Mononuclear cell (primary cell): Measurements from ENCODE around the gene ATP2B3. TPM values are rescaled to one million over a fixed set of nuclear protein-coding genes. Genes with fewer than 3 reads are reported as not detected.
"Not testable (repeated sequence)": the region's sequence is repeated elsewhere in the genome, so short reads cannot be mapped to it uniquely, and the experiment has no call there.

ENCODE experiments used
- H3K27me3 ChIP-seq: 2 replicates; pipeline ENCODE4 v1.6.0; 2011; ENCODE audit warnings: low read length, control low read depth; ENCODE audit not compliant: insufficient read depth
- H3K4me1 ChIP-seq: 2 replicates; pipeline ENCODE4 v1.5.1; 2011; ENCODE audit warnings: mild to moderate bottlenecking, low read length, control low read depth; ENCODE audit not compliant: insufficient read depth
- H3K4me3 ChIP-seq: 2 replicates; pipeline ENCODE4 v1.5.1; 2011; ENCODE audit warnings: mild to moderate bottlenecking, low read length, moderate library complexity
- H3K9me3 ChIP-seq: 2 replicates; pipeline ENCODE4 v1.5.1; 2011; ENCODE audit warnings: low read depth, mild to moderate bottlenecking, control low read depth, low read length
- total RNA-seq: library from RNA; depleted of rRNA; stranded (reverse); fragments of >200 nt; gene quantifications from one replicate; pipeline ENCODE4 v1.2.3, GENCODE V29; 2012

ATP2B3 gene
- total RNA-seq, 1 donor = not detected

DNA sequence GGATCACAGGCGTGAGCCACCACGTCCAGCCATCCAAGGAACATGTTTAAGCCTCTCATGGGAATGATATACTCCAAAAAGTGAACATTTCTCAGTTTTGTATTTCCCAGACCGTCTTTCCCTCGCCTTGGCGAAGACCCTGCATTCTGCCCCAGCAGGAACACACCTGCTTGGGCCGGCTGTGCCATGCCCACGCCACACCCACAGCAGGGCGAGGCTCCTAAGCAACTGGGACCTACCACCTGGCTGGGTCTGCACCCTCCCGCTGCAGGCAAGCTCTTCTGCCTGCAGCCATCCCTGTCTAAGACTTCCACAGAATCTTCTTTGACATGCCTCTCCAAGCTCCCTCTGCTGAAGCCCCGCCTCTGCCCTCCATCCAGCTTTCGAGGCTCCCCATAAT is 77.9 kb downstream of the ATP2B3 start:
- Histone ChIP-seq H3K9me3 (no peaks in the 10 kb centered on the region), H3K4me1 (peaks cover 29% of the 10 kb centered on the region), H3K27me3 (no peaks in the 10 kb centered on the region), H3K4me3 (no peak overlapping the region)

DNA sequence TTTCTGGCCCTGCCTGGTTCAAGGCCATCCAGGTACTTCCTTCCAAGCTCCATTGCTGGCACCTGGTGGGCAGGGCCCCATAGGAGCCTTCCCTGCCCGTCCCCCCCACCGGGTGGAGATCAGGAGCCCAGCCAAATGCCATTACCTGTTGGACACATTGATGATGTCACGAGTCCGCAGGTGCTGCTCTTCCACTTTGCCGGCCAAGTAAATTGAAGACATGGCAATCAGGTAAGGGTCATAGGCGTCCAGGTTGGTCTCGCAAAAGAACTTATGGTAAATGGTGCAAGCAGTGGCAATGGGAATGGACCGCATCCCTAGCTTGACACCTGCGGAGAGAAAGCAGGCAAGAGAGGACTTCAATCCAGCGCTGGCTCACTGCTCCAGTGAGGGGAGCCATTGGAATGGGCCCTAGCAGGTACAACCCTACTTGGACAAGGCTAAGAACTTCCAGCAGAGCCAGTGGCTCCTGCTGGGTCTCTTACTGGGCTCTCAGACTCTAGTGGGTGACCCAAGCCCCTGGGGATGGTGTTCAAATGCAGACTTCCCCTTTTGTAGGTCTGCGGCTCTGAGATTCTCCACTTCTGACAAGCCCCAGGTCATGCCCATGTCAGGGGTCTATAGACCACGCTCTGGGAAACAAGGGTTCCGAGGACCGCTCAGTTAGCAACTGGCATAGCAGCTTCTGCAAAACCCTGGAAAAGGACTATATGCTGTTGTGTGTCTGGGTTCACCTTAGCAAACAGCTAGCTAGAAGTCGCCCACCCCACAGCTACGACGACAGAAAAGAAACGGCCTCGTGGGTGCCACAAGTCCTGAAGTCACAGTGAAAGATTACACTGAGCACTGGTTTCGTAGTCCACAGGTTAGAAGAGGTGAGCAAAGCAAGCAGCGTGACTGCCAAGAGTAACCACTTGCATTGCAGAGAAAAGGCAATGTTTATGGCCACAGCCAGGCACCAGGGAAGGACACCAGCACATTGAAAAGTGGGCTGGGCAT is 78.7 kb downstream of the ATP2B3 start:
- no peak overlapping the region for H3K4me3 ChIP-seq
- no peaks in the 10 kb centered on the region for H3K27me3 ChIP-seq
- H3K9me3 ChIP-seq = no peaks in the 10 kb centered on the region
- H3K4me1 ChIP-seq = peaks cover 31% of the 10 kb centered on the region

DNA sequence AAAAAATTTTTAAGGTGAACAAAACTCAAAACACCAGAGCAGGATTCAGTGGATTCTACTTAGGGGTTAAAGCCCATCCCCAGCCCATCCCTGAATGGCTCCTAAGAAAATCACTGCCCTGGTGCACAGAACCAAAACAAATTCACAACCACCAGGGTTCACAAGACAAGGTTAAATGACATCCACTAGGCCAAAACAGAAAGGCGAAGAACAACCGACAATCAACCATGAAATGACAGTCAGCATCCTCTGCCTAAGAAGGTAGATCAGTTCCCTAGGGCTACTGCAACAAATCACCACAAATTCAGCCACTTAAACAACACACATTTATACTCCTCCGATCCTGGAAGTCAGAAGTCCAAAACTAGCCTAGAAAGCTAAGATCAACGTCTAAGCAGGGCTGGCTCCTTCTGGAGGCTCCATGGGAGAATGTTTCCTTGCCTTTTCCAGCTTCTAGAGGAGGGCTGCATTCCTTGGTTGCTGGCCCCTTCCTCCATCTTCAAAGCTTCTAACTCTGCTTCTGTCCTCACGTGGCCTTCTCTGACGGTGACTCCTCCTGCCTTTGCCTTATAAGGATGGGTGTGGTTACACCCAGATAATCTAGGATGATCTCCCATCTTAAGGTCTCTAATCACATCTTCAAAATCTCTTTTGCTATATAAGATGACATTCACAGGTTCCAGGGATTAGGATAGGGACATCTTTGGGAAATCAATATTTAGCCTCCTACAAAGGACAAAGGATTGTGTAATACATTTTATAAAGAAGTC is 79.7 kb downstream of the ATP2B3 start:
- Histone ChIP-seq H3K4me3 (no peak overlapping the region), H3K4me1 (peaks cover 31% of the 10 kb centered on the region)

DNA sequence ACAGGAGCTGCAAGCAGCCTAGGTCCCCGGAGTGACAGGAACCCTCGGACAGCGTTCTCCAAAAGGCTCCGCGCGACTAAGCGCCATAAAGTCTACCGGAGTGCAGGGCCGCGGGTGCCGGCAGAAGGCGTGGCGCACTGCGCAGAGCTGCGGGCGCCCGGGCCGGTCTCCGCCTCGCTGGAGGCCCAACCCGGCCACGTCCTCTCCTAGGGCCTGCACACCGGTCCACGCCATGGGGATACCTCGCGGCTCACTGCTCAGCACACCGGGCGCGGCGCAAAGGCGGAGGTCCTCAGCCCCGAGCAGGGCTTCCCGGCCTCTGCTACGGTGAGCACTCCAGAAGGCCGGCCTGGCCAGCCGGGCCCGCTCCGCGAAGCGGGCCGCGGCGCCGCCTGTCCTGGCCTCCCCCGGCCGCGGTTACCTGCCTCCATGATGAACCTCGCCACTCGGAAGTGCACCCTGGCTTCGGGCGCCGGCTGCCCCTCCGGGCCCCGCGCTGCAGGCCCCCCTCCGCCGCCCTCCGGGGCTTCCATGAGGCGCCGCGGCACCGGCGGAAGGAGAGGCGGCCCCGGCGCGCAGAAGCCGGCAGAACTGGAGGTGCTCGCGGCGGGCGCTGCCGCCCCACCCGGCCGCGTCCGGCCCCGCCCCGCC is 81.2 kb downstream of the ATP2B3 start, which contains the start of gene CCNQ:
CCNQ (minus strand) TSS at position 599 of the 651 bp plus-strand sequence; CDS start at position 533, 66 bp downstream.
- Histone ChIP-seq H3K27me3 (no peaks in the 10 kb centered on the region), H3K4me1 (peaks cover 31% of the 10 kb centered on the region), H3K9me3 (no peaks in the 10 kb centered on the region), H3K4me3 (peak within 1 kb of the TSS; percentile 63)

More for the DNA sequence above, 79.7 kb downstream of the ATP2B3 start:
- H3K27me3 ChIP-seq = no peaks in the 10 kb centered on the region
- no peaks in the 10 kb centered on the region for H3K9me3 ChIP-seq

DNA sequence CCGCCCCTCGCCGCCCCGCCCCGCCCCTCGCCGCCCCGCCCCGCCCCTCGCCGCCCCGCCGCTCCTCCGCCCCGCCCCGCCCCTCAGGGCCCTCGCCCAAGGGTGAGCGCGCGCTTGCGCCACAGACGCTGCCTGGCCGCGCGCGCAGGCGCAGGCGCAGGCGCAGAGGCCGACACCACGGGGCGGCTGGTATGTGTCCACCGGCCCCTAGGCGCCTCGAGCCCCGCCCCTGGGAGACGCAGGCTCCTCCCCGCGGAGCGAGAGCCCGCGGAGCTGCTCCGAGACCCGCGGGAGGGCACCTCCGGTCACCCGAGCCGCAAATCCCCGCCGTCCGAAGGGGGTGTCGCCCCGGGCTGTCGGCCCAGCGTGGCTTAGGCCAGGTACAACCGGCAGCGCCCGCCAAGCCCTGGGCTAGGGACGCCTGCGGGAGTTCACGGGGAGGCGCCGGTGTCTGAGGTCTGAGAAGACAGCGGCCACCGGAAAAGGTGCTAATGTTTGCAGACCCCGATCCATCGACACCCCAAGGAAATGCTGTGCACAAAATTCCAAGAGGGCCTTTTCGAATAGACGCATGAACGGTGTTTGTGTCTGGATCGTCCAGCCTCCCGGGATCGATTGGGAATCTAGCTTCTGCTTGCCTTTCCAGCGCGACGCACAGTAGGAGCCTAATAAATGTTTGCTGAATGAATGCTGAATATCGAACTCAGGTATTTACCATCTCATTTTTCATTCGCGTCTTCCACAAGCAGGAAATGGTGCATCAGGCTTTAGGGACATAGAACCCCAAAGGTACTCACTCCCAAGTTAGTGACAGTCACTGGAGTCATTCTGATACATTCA is 82.0 kb downstream of the ATP2B3 start:
- Histone ChIP-seq H3K27me3 (no peaks in the 10 kb centered on the region), H3K9me3 (no peaks in the 10 kb centered on the region), H3K4me3 (peak overlapping the region; percentile 63), H3K4me1 (peaks cover 31% of the 10 kb centered on the region)

DNA sequence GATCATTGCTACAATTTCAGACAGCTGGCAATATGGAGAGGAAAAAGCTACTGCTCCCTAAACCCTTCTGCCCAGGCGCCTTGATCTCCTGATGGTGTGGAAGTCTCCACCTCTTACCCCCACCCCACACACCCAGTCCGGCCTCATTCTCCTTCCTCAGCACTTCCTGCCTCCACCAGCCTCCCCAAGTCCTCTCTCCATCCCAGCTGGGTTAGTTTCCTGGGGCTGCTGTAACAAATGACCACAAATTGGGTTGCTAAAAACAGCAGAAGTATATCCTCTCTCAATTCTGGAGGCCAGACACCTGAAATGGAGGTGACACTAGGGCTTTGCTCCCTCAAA is 82.6 kb downstream of the ATP2B3 start:
- Histone ChIP-seq H3K4me1 (peaks cover 31% of the 10 kb centered on the region), H3K27me3 (no peaks in the 10 kb centered on the region), H3K9me3 (no peaks in the 10 kb centered on the region), H3K4me3 (peak overlapping the region; percentile 63)

DNA sequence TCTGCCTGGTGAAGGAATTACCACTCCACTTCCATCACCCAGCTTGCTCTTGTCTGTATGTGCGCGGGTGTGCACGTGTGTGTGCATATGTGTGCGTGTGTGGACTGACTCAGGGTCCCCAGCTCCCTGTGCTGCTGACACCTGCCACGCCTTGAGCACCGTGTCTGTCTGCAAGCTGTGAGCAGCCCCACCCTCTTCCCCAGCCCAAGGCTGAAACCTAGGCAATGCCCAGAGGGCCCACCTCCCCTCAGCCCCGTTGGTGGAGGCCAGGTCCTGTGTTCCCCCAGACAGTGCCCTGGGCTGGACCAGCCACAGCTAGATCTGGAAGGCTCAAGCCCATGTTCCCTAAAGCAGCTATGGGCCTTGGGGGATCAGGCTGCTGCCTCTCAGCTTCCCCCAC is 83.5 kb downstream of the ATP2B3 start:
- no peak overlapping the region for H3K4me3 ChIP-seq
- peaks cover 31% of the 10 kb centered on the region for H3K4me1 ChIP-seq
- no peaks in the 10 kb centered on the region for H3K27me3 ChIP-seq
- H3K9me3 ChIP-seq = no peaks in the 10 kb centered on the region

DNA sequence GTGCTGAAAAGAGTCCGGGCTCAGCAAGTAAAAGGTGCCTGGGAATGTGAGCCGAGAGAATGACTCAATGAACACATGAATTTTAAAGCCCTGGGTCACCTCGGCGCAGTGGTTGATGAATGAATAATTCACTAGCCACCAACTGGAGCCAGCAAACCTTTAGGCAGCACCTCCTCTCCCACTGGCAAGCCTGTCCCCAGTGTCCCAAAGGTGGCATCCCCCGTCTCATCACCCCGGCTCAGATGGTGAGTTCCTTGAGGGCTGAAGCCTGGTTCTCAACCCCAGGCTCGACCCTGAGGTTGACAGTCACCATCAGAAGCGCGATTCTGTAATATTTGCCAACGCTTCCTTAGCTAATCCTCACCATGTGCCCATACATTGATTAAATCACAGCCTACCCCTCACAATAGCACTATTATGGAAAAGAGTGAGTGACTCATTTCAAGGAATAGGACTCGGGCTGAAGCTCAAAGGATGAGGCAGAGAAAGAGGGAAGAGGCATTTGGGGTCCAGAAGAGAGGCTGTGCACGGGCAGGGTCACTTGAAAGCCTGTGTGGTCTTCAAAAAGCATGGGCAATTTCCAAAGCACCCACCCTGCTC is 84.2 kb downstream of the ATP2B3 start:
- Histone ChIP-seq H3K4me3 (no peak overlapping the region), H3K9me3 (no peaks in the 10 kb centered on the region), H3K4me1 (peaks cover 28% of the 10 kb centered on the region), H3K27me3 (no peaks in the 10 kb centered on the region)

DNA sequence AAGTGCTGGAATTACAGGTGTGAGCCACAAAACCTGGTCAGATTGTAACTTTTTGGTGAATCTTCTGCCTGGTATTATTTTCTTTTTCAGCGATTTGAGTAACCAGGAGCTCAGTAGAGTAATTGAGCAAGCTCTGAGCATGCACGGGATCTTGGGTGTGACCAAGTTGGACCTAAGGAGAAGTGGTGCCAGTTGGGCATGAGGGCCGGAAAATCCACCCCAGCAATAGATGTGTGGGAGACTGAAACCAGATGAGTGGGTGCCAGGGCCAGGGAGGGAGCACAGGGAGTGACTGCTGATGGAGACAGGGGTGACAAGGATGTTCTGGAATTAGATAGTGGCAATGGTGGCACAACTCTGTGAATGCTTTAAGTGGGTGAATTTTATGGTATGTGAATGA is 85.2 kb downstream of the ATP2B3 start:
- H3K27me3 ChIP-seq = no peaks in the 10 kb centered on the region
- peaks cover 19% of the 10 kb centered on the region for H3K4me1 ChIP-seq
- no peak overlapping the region for H3K4me3 ChIP-seq
- no peaks in the 10 kb centered on the region for H3K9me3 ChIP-seq

DNA sequence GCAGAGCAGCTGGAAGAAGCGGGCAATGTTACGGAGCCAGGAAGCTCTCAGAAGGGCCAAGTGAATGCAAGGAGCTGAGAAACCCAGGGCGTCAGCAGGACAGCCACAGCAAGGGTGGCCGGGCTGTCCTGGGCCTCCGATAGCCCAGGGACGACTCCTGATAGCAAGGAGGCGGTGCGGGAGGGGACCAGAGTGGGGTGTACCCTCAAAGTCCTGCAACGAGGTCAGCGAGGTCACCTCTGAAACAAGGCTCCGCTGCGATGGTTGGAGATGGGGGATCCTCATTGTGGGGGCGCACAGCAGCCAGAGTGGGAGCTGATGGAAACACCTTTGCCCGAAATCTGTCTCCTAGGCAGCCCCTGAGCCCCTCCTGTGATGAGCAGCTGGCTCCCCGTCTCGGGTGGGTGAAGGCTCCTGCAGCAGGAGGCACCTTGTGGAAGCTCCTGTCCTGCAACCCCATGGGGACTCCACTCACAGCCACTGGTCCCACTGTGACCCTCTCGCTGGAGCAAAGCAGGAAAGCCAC is 85.8 kb downstream of the ATP2B3 start:
- H3K9me3 ChIP-seq = no peaks in the 10 kb centered on the region
- peaks cover 13% of the 10 kb centered on the region for H3K4me1 ChIP-seq
- H3K4me3 ChIP-seq = no peak overlapping the region
- no peaks in the 10 kb centered on the region for H3K27me3 ChIP-seq

DNA sequence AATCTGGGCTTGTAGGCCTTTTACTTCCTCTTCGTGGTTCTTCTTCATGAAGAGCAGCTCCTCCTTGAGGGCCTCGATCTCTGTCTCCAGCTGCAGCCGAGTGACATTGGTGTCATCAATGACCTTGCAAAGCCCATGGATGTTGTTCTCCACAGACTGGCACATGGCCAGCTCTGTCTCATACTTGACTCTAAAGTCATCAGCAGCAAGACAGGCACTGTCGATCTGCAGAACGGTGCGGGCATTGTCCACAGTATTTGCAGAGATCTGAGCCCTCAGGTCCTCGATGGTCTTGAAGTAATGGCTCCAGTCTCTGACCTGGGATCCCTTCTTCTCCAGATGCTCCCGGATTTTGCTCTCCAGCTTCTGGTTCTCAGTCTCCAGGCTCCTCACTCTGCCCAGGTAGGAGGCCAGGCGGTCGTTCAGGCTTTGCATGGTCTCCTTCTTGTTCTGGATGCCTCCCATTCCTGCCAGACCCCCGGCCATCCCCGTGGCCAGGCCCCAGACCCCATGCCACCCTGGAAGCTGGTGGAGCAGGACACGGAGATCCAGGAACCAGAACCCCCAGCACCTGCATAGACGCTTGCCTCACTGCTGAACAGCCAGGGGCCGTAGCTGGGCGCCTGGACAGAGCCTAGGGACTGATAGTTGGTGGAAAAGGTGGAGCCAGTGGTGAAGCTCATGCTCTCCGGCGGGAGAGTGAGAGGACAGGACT is 87.4 kb downstream of the ATP2B3 start:
- not testable (repeated sequence) for H3K4me3 ChIP-seq, H3K4me1 ChIP-seq, H3K27me3 ChIP-seq, H3K9me3 ChIP-seq

DNA sequence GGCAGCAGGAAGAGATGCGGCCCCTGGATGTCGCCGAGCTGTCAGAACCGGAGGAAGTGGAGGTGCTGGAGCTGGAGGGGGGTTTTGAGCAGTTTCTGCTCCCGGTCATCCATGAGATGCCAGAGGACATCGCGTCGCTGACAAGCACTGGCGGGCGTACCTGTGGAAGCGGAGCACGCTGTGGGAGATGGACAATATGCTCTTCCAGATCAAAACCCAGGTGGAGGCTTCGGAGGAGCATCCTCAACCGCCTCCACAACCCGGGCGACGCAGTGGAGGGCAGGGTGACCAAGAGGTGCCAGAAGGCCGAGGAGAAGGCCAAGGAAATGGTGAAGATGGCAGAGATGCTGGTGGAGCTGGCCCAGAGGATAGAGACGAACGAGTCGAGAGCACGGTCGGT is 89.1 kb downstream of the ATP2B3 start:
- H3K4me3 ChIP-seq = no peak overlapping the region
- H3K9me3 ChIP-seq = no peaks in the 10 kb centered on the region
- H3K27me3 ChIP-seq = no peaks in the 10 kb centered on the region
- H3K4me1 ChIP-seq = peaks cover 6% of the 10 kb centered on the region

DNA sequence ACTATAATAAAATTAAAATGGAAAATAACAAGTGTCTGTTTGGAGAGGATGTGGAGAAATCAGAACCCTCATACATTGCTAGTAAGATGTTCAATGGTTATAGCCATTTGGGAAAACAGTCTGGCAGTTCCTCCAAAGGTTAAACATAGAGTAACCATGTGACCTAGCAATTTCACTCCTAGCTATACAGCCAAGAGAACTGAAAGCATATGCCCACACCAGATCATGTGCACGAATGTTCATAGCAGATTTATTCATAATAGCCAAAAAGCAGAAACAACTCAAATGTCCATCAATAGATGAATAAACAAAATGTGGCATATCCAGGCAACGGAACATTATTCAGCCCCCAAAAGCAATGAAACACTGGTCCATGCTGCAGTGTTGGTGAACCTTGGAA is 90.9 kb downstream of the ATP2B3 start:
- H3K9me3 ChIP-seq = no peaks in the 10 kb centered on the region
- peaks cover 6% of the 10 kb centered on the region for H3K4me1 ChIP-seq
- H3K4me3 ChIP-seq = no peak overlapping the region
- no peaks in the 10 kb centered on the region for H3K27me3 ChIP-seq
